Muscle layer of colon (tissue), 2 donors: ENCODE results near the gene SH2D7.

Experiments used
- H3K27ac ChIP-seq: one replicate; pipeline ENCODE4 v1.7.0; 2013; ENCODE audit warnings: low read depth, mild to moderate bottlenecking, low read length, moderate library complexity
- H3K27me3 ChIP-seq, 2 donors: one replicate each; pipeline ENCODE4 v1.7.0; 2013; ENCODE audit warnings: low read length in 2 of 2, mild to moderate bottlenecking in 2 of 2; ENCODE audit not compliant: insufficient read depth in 2 of 2, control insufficient read depth in 1 of 2
- H3K36me3 ChIP-seq: one replicate; pipeline ENCODE4 v1.7.0; 2013; ENCODE audit warnings: mild to moderate bottlenecking, low read length; ENCODE audit not compliant: insufficient read depth
- H3K4me1 ChIP-seq: one replicate; pipeline ENCODE4 v1.7.0; 2013; ENCODE audit warnings: mild to moderate bottlenecking, low read length; ENCODE audit not compliant: insufficient read depth
- H3K4me3 ChIP-seq, 2 donors: one replicate each; pipeline ENCODE4 v1.7.0; 2013; ENCODE audit warnings: low read length in 2 of 2, low read depth in 1 of 2, mild to moderate bottlenecking in 1 of 2, moderate library complexity in 1 of 2
- H3K9ac ChIP-seq: one replicate; pipeline ENCODE4 v1.7.0; 2013; ENCODE audit warnings: low read length
- H3K9me3 ChIP-seq: one replicate; pipeline ENCODE4 v1.7.0; 2013; ENCODE audit warnings: mild to moderate bottlenecking, low read length
- donor health status: abdominal sarcoma.
- donor health status: Adenocarcinoma of cecum.

SH2D7 gene

GRCh38 chr15:78063217-78063616, 29.1 kb upstream of the SH2D7 start:
- Histone ChIP-seq H3K4me1 (peaks cover 79% of the 10 kb centered on the region), H3K9ac (no peak overlapping the region), H3K27ac (no peak overlapping the region)

GRCh38 chr15:78063970-78064385, 28.4 kb upstream of the SH2D7 start:
- Histone ChIP-seq H3K27ac (peak overlapping the region; percentile 17), H3K9ac (no peak overlapping the region), H3K4me1 (peaks cover 79% of the 10 kb centered on the region), H3K4me3 (no peak overlapping the region), H3K27me3 (no peaks in the 10 kb centered on the region), H3K36me3 (no peaks in the 10 kb centered on the region), H3K9me3 (no peaks in the 10 kb centered on the region)

More at GRCh38 chr15:78063217-78063616, 29.1 kb upstream of the SH2D7 start:
- Histone ChIP-seq H3K27me3 (no peaks in the 10 kb centered on the region), H3K4me3 (no peak overlapping the region), H3K9me3 (no peaks in the 10 kb centered on the region), H3K36me3 (no peaks in the 10 kb centered on the region)

GRCh38 chr15:78064544-78064943, 27.8 kb upstream of the SH2D7 start:
- Histone ChIP-seq H3K4me1 (peaks cover 79% of the 10 kb centered on the region), H3K9me3 (no peaks in the 10 kb centered on the region), H3K27ac (peak overlapping the region; percentile 75), H3K27me3 (no peaks in the 10 kb centered on the region), H3K9ac (no peak overlapping the region), H3K36me3 (no peaks in the 10 kb centered on the region), H3K4me3 (no peak overlapping the region)

- Histone ChIP-seq H3K27me3 (no peaks in the 10 kb centered on the region), H3K4me1 (peaks cover 84% of the 10 kb centered on the region), H3K4me3 (peak overlapping the region in 1 of 2 donors; percentile 15), H3K36me3 (no peaks in the 10 kb centered on the region), H3K9me3 (no peaks in the 10 kb centered on the region), H3K9ac (no peak overlapping the region), H3K27ac (peak overlapping the region; percentile 75)
Measured at GRCh38 chr15:78065284-78065872, 27.0 kb upstream of the SH2D7 start.

GRCh38 chr15:78065973-78066946, 26.1 kb upstream of the SH2D7 start:
- H3K9ac ChIP-seq: no peak overlapping the region
- peak overlapping the region; percentile 50 for H3K27ac ChIP-seq
- H3K9me3 ChIP-seq: no peaks in the 10 kb centered on the region
- H3K4me3 ChIP-seq: no peak overlapping the region
- H3K36me3 ChIP-seq: no peaks in the 10 kb centered on the region
- H3K27me3 ChIP-seq: no peaks in the 10 kb centered on the region
- peaks cover 84% of the 10 kb centered on the region for H3K4me1 ChIP-seq

GRCh38 chr15:78067328-78068228, 24.8 kb upstream of the SH2D7 start:
- H3K4me3 ChIP-seq: no peak overlapping the region
- H3K27me3 ChIP-seq: no peaks in the 10 kb centered on the region
- no peaks in the 10 kb centered on the region for H3K9me3 ChIP-seq
- no peaks in the 10 kb centered on the region for H3K36me3 ChIP-seq
- peaks cover 89% of the 10 kb centered on the region for H3K4me1 ChIP-seq
- no peak overlapping the region for H3K9ac ChIP-seq
- peak overlapping the region; percentile 35 for H3K27ac ChIP-seq

GRCh38 chr15:78069052-78069414, 23.3 kb upstream of the SH2D7 start:
- Histone ChIP-seq H3K4me1 (peaks cover 81% of the 10 kb centered on the region), H3K9ac (peak overlapping the region; percentile 14), H3K27ac (no peak overlapping the region), H3K9me3 (no peaks in the 10 kb centered on the region), H3K4me3 (peak overlapping the region in 1 of 2 donors; percentile 24), H3K36me3 (no peaks in the 10 kb centered on the region), H3K27me3 (no peaks in the 10 kb centered on the region)

- Histone ChIP-seq H3K4me1 (peaks cover 75% of the 10 kb centered on the region), H3K27me3 (no peaks in the 10 kb centered on the region), H3K36me3 (no peaks in the 10 kb centered on the region), H3K9me3 (no peaks in the 10 kb centered on the region), H3K9ac (no peak overlapping the region), H3K27ac (no peak overlapping the region), H3K4me3 (no peak overlapping the region)
Measured at GRCh38 chr15:78069462-78070029, 22.8 kb upstream of the SH2D7 start.

- no peaks in the 10 kb centered on the region for H3K36me3 ChIP-seq
- H3K27me3 ChIP-seq: no peaks in the 10 kb centered on the region
- H3K4me1 ChIP-seq: peaks cover 70% of the 10 kb centered on the region
- peak overlapping the region; percentile 25 for H3K27ac ChIP-seq
- no peaks in the 10 kb centered on the region for H3K9me3 ChIP-seq
- no peak overlapping the region for H3K4me3 ChIP-seq
- H3K9ac ChIP-seq: no peak overlapping the region
Measured at GRCh38 chr15:78070049-78070700, 22.2 kb upstream of the SH2D7 start.

GRCh38 chr15:78071383-78071782, 21.0 kb upstream of the SH2D7 start:
- H3K9me3 ChIP-seq: no peaks in the 10 kb centered on the region
- no peak overlapping the region for H3K9ac ChIP-seq
- no peaks in the 10 kb centered on the region for H3K36me3 ChIP-seq
- no peaks in the 10 kb centered on the region for H3K27me3 ChIP-seq
- peak overlapping the region; percentile 63 for H3K27ac ChIP-seq
- no peak overlapping the region for H3K4me3 ChIP-seq
- H3K4me1 ChIP-seq: peaks cover 70% of the 10 kb centered on the region
